GM06990 (cell line): ENCODE data around the gene PTPRE.

Experiments
- DNase-seq: peaks from one replicate; pipeline ENCODE4 v3.0.0-alpha.2; 2011; ENCODE audit not compliant: insufficient read length; ENCODE audit errors: extremely low read depth
- H3K27me3 ChIP-seq: replicated peaks from 2 replicates; pipeline ENCODE4 v1.6.0; 2011; ENCODE audit warnings: low read length; ENCODE audit not compliant: control insufficient read depth, insufficient read depth
- H3K36me3 ChIP-seq: 2 replicates; pipeline ENCODE4 v1.5.1; 2011; ENCODE audit warnings: low read length; ENCODE audit not compliant: control insufficient read depth, insufficient read depth
- H3K4me3 ChIP-seq: replicated peaks from 2 replicates; pipeline ENCODE4 v1.5.1; 2011; ENCODE audit warnings: low read depth, mild to moderate bottlenecking, control low read depth, low read length
- TF ChIP-seq, protein P1 (sequence below): IDR thresholded peaks from 2 replicates; pipeline ENCODE4 v1.5.1; 2011; ENCODE audit warnings: low read length, control low read depth, mild to moderate bottlenecking, inconsistent platforms; ENCODE audit not compliant: insufficient read depth, poor library complexity, severe bottlenecking

The PTPRE gene

DNA sequence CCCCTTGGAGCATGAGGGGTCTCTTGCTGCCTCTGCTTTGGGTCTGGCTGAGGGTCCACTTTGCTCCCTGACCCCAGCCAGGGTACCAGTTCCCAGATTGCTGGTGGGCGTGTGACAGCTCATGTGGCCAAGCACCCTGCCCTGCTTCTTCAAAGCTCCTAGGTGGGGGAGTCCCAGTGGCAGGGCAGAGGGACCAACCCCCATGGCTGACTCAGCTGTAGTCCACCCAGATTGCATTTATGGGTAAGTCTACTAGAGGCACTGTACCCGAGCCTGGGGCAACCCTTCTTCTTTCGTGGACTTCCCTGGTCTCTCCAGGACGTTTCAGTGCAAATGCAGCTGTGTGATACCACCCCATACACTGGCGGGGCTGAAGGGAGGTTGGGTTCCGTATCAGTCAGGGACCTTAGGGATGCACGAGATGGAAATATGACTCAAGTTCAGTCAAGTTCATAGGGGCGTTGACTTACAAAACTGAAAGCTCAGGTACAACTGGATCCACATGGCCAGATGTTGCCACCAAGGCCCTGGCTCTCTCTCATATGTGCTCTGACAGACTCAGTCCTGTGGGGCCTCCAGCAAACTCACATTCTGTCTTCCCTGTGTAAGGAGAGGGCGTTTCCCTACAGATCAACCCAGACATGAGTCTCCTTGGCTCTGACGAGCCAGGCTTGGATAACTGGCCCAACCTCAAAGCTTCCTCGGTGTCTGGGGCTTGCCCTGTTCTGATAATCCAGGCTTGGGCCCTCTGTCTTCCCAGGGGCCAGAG, 13.6 kb downstream of the PTPRE start:
- no peak for DNase-seq
- TF ChIP-seq, protein P1, sequence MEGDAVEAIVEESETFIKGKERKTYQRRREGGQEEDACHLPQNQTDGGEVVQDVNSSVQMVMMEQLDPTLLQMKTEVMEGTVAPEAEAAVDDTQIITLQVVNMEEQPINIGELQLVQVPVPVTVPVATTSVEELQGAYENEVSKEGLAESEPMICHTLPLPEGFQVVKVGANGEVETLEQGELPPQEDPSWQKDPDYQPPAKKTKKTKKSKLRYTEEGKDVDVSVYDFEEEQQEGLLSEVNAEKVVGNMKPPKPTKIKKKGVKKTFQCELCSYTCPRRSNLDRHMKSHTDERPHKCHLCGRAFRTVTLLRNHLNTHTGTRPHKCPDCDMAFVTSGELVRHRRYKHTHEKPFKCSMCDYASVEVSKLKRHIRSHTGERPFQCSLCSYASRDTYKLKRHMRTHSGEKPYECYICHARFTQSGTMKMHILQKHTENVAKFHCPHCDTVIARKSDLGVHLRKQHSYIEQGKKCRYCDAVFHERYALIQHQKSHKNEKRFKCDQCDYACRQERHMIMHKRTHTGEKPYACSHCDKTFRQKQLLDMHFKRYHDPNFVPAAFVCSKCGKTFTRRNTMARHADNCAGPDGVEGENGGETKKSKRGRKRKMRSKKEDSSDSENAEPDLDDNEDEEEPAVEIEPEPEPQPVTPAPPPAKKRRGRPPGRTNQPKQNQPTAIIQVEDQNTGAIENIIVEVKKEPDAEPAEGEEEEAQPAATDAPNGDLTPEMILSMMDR, result no peak
- Histone ChIP-seq H3K4me3 (no peak overlapping the region), H3K36me3 (no peaks in the 10 kb centered on the region), H3K27me3 (no peaks in the 10 kb centered on the region; the same call in 1 of the 2 replicates)

DNA sequence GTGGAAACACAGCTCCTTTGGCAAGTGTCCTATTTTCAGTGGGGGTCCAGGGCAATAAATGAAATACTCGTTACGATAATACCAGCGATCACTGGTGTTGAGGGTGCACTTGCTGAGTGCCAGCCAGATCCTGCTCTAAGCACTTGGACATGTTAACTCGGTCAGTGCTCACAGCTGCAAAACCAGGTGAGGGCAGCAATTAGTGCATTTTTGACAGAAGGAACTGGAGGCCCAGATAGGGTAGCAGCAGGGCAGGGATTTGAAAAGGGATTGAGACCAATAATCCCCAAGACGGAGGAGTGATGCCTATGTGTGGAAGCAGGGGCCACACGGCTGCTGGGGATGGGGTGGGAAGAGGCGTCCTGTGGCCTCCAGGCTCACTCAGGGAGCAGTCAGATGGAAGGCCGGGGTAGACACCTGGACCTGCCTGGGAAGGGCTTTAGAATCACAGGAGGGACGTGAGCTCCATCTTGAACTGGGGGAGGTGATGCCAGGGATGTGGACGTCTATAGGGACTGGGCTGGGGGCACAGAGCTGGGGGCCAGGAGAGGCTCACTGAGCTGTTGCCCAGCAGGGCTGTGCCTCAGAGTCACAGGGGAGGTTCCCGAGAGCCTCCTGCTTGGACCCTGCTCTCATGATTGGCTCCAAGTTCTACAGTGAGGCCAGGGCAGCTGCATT, 14.3 kb downstream of the PTPRE start:
- H3K4me3 ChIP-seq, result no peak overlapping the region
- TF ChIP-seq, protein P1, result no peak
- no peaks in the 10 kb centered on the region; the same call in 1 of the 2 replicates for H3K27me3 ChIP-seq
- H3K36me3 ChIP-seq, result no peaks in the 10 kb centered on the region
- no peak for DNase-seq

DNA sequence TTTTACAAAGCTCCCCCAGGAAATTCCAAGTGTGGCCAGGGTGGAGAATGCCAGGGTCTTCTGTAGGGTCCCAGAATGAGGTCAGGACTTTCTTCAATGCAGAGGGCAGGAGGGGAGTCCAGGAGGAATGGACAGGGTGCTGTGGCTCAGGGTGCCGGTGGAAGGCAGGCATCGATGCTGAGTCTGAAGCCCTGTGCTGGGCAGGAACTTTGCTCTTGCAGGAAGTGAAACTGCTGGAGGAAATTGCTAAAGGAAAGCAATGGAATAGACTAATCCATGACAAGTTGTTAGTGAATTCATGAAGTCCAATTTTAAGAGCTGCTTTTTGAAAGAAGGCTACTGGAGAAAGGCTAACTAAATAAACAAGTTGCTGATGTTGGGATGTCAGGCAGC, 14.8 kb downstream of the PTPRE start:
- TF ChIP-seq, protein P1, result no peak
- Histone ChIP-seq H3K36me3 (no peaks in the 10 kb centered on the region), H3K27me3 (no peaks in the 10 kb centered on the region; the same call in 1 of the 2 replicates), H3K4me3 (no peak overlapping the region)
- no peak for DNase-seq

GRCh38 chr10:127922206-127922605, 15.3 kb downstream of the PTPRE start:
- H3K27me3 ChIP-seq, result no peaks in the 10 kb centered on the region
- H3K36me3 ChIP-seq, result no peaks in the 10 kb centered on the region
- TF ChIP-seq, protein P1, result no peak
- no peak overlapping the region for H3K4me3 ChIP-seq
- no peak for DNase-seq

DNA sequence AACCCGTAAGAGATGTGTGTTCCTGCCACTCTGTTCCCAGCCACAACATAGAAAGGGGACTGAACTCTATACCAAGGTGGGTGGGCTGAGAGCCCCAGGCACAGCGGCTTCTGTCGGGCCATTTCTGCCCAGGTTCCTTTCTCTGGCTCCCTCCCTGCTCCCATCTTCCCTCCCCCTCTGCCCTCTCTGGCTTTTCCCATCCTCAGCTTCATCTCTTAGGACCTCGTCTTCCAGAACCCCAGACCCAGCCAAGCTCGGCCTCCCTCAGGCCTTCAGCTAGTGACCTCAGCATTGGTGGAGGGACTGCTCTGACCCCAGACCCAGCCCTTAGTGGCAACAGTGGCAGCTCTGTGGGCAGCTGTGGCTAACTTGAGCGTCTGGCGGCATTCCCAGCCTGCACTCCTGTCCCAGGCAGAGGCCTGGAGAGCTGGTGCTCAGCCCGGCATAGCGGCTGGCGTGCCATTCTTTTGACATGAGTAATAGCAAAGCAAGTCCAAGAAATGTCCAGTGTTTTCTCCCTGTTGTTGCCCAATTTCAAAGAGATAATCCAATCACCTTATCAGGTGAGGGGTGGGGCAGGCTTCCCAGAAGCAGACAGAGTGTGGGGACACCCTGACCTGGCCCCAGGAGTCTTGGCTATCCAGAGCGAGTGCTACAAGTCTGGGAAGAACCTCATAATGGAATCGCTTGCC, 15.9 kb downstream of the PTPRE start:
- Histone ChIP-seq H3K27me3 (no peaks in the 10 kb centered on the region), H3K4me3 (no peak overlapping the region), H3K36me3 (no peaks in the 10 kb centered on the region)
- DNase-seq, result no peak
- TF ChIP-seq, protein P1, result no peak
